ENCODE measurements around the gene KCNMA1. TPM values are rescaled to one million over a fixed set of nuclear protein-coding genes. Genes with fewer than 3 reads are reported as not detected.

KCNMA1 gene
- total RNA-seq, 2 donors from 2014 or later: 168 to 188 TPM

DNA sequence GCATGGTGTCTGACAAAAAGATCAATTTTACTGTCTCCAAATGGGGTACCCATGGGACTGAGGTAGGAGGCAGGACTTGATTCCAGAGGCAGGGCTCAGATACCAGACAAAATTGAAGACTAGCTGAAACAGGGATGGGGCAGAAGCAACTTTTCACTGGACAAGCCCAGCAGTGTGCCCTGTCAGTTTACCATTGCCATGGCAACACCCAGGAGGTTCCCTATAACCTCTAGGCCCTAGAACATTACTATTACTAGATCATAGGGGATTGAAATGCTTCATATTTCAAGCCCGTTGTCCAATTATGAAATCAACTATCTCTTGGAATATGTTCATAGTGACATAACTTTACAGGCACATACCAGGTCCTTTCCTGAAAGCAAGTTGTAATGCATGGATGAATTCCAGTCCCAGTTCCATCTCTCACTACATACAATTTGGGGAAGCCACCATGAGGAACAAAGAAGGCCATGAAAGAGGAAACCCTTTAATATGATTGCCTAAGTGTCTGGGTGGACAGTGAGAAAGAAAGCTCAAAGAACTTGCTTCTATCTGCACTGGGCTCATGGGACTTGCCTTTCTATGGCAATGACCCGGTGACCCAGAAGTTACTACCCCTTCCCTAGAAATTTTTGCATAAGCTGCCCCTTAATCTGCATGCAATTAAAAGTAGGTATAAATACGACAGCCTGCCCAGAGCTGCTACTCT, 557.9 kb downstream of the KCNMA1 start:
- Histone ChIP-seq H3K27me3 (replicated peaks; ENCODE audit: insufficient read depth) (no peaks in the 10 kb centered on the region), H3K4me1 (ENCODE audit: control insufficient read depth in 1 of 2, low read depth in 2 of 2) (peaks cover 11 to 55% of the 10 kb centered on the region in 2 donors), H3K9me3 (no peaks in the 10 kb centered on the region), H3K4me3 (no peak overlapping the region), H3K36me3 (peaks cover 20% of the 10 kb centered on the region), H3K27ac (no peak overlapping the region)
- TF ChIP-seq, protein P1, sequence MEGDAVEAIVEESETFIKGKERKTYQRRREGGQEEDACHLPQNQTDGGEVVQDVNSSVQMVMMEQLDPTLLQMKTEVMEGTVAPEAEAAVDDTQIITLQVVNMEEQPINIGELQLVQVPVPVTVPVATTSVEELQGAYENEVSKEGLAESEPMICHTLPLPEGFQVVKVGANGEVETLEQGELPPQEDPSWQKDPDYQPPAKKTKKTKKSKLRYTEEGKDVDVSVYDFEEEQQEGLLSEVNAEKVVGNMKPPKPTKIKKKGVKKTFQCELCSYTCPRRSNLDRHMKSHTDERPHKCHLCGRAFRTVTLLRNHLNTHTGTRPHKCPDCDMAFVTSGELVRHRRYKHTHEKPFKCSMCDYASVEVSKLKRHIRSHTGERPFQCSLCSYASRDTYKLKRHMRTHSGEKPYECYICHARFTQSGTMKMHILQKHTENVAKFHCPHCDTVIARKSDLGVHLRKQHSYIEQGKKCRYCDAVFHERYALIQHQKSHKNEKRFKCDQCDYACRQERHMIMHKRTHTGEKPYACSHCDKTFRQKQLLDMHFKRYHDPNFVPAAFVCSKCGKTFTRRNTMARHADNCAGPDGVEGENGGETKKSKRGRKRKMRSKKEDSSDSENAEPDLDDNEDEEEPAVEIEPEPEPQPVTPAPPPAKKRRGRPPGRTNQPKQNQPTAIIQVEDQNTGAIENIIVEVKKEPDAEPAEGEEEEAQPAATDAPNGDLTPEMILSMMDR (IDR thresholded peaks at IDR 0.05): no peak
- ATAC-seq (ENCODE audit: insufficient number of reproducible peaks, low FRiP score, low read depth): no peak
- DNase-seq (ENCODE audit: low spot score): no peak

DNA sequence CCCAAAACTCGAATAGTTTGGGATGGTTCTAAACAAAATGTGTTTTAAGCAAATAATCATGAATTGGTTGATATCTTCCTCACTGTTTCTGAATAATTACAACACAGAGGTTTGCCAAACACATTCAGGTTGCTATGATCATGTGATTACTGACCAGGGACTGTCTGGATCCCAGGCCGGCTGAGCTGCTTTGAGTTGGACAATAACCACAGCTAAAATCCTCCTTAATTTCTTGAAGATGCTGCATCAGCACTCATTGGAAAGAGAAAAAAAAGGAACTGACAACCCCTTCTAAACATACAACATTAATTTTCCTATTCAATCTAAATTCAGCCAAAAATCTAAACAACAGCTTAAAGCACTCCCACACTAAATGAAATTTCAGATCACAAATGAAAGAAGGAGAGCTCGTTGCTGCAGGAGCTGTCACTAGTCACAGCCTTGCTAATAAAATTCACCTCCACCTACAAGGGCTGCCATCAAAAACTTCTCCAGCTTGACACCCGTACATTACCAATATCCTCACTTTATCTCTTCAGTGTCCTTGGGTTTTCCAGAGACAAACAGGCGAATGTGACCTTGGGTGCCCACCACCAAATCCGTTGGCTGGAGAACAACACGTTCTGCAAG, 560.2 kb downstream of the KCNMA1 start:
- DNase-seq (ENCODE audit: low spot score) (no peak), ATAC-seq (ENCODE audit: insufficient number of reproducible peaks, low FRiP score, low read depth) (no peak)
- TF ChIP-seq, protein P1 (IDR thresholded peaks at IDR 0.05): no peak
- H3K4me3 ChIP-seq: no peak overlapping the region
- peaks cover 14 to 55% of the 10 kb centered on the region in 2 donors for H3K4me1 ChIP-seq (ENCODE audit: control insufficient read depth in 1 of 2, low read depth in 2 of 2)
- no peak overlapping the region for H3K27ac ChIP-seq
- H3K9me3 ChIP-seq: no peaks in the 10 kb centered on the region
- H3K27me3 ChIP-seq (replicated peaks; ENCODE audit: insufficient read depth): no peaks in the 10 kb centered on the region
- peaks cover 23% of the 10 kb centered on the region for H3K36me3 ChIP-seq

DNA sequence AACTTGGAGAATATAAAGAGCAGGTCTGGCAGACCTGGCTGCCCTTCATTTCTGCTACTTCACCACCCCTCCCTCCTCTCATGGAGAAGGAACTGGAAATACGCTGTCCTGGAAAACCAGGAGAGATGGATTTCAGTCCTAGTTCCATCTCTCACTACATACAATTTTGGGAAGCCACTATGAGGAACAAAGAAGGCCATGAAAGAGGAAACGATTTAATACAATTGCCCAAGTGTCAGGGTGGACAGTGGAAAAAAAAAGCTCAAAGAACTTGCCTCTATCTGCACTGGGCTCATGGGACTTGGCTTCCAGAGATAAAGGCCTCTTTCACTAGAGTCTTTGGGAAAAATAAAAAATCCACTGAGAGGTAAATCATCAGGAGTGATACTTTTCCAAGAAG, 561.7 kb downstream of the KCNMA1 start:
- Histone ChIP-seq H3K27ac (no peak overlapping the region), H3K4me3 (no peak overlapping the region), H3K4me1 (ENCODE audit: control insufficient read depth in 1 of 2, low read depth in 2 of 2) (peaks cover 12 to 40% of the 10 kb centered on the region in 2 donors), H3K27me3 (replicated peaks; ENCODE audit: insufficient read depth) (no peaks in the 10 kb centered on the region), H3K36me3 (peaks cover 38% of the 10 kb centered on the region), H3K9me3 (no peaks in the 10 kb centered on the region)
- DNase-seq (ENCODE audit: low spot score) (no peak), ATAC-seq (ENCODE audit: insufficient number of reproducible peaks, low FRiP score, low read depth) (no peak)
- TF ChIP-seq, protein P1 (IDR thresholded peaks at IDR 0.05): no peak

DNA sequence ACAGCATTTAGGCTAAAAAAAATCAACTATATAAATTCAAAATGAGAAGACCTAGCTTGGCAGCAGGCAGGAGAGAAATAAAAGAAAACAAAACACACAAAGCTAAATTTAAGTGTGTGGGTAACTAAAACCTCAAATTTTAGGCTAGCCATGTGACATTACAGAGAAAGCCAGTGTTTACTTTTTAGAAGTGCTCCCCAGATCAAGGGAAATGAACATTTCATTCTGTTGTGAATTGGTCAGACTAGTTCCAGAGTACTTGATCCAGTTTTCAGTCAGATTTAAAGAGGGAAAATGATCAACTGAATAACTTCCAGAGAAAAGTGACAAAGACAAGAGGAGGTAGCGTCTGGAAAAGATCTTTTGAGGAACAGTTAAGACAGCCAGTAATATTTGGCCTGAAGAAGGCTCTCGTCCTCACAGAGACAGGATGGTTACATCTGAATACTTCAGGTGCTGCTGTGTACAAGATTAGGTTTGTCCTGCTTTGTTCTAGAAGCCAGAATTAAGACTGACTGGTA, 563.4 kb downstream of the KCNMA1 start:
- ATAC-seq (ENCODE audit: insufficient number of reproducible peaks, low FRiP score, low read depth): no peak
- TF ChIP-seq, protein P1 (IDR thresholded peaks at IDR 0.05): no peak
- H3K27me3 ChIP-seq (replicated peaks; ENCODE audit: insufficient read depth): no peaks in the 10 kb centered on the region
- peaks cover 44% of the 10 kb centered on the region for H3K36me3 ChIP-seq
- H3K4me1 ChIP-seq (ENCODE audit: control insufficient read depth in 1 of 2, low read depth in 2 of 2): peaks cover 7 to 22% of the 10 kb centered on the region in 2 donors
- H3K27ac ChIP-seq: peak overlapping the region; percentile 9 to 16
- no peaks in the 10 kb centered on the region for H3K9me3 ChIP-seq
- no peak overlapping the region for H3K4me3 ChIP-seq
- DNase-seq (ENCODE audit: low spot score): no peak

DNA sequence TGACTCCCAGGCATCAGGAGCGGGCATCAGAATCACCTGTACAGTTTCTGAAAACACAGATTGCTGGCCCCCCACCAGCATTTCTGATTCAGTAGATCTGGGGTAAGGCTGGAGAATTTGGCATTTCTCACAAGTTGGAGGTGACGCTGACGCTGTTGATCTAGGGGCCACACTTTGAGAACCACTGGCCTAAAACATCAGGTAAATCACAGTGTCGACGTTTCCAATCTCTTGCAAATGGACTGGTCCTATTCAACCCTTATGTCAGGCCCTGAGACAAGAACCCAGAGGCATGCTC, 564.0 kb downstream of the KCNMA1 start:
- no peak for DNase-seq (ENCODE audit: low spot score)

More for the DNA sequence above, 564.0 kb downstream of the KCNMA1 start:
- Histone ChIP-seq H3K4me3 (no peak overlapping the region), H3K27ac (peak overlapping the region; percentile 16 to 20), H3K36me3 (peaks cover 39% of the 10 kb centered on the region), H3K4me1 (ENCODE audit: control insufficient read depth in 1 of 2, low read depth in 2 of 2) (peaks cover 7 to 22% of the 10 kb centered on the region in 2 donors), H3K9me3 (no peaks in the 10 kb centered on the region), H3K27me3 (replicated peaks; ENCODE audit: insufficient read depth) (no peaks in the 10 kb centered on the region)
- TF ChIP-seq, protein P1 (IDR thresholded peaks at IDR 0.05): no peak
- ATAC-seq (ENCODE audit: insufficient number of reproducible peaks, low FRiP score, low read depth): no peak
